ENCODE data around the gene TEX36. TPM values are rescaled to one million over a fixed set of nuclear protein-coding genes. Genes with fewer than 3 reads are reported as not detected.

The TEX36 gene
- total and polyA plus RNA-seq, 9 of the 15 experiments (the other 6 are each of a cell fraction or from before 2014, with no cell fraction given) = 0.10 to 0.82 (median 0.15) TPM; not detected in 6

- Histone ChIP-seq H3K4me2 (ENCODE audit: insufficient read depth, low read length) (no peak overlapping the region), H3K27me3 (ENCODE audit: control insufficient read depth in 2 of 2, insufficient read depth in 2 of 2, low read length in 2 of 2) (peaks cover 20 to 50% of the 10 kb centered on the region in 2 experiments; a peak in 4 of 5 replicates), H3K36me3 (ENCODE audit: control insufficient read depth, insufficient read depth, low read length) (no peaks in the 10 kb centered on the region), H3K79me2 (ENCODE audit: control insufficient read depth, insufficient read depth, low read length) (no peaks in the 10 kb centered on the region), H3K9ac (ENCODE audit: insufficient read depth in 1 of 2, low read depth in 2 of 2, low read length in 2 of 2) (no peak overlapping the region), H3K4me3 (no peak overlapping the region), H3K9me3 (replicated peaks; ENCODE audit: control insufficient read depth, insufficient read depth, low read depth, low read length) (no peaks in the 10 kb centered on the region), H3K9me1 (ENCODE audit: control insufficient read depth, insufficient read depth, low read length) (no peaks in the 10 kb centered on the region), H4K20me1 (replicated peaks; ENCODE audit: control insufficient read depth, insufficient read depth, low read length) (no peaks in the 10 kb centered on the region), H2AFZ (ENCODE audit: low read depth, low read length) (no peak overlapping the region), H3K4me1 (replicated peaks in 1 of 2; ENCODE audit: control insufficient read depth in 2 of 2, insufficient read depth in 2 of 2, low read length in 2 of 2) (no peaks in the 10 kb centered on the region), H3K27ac (ENCODE audit: extremely low read depth, low read depth, low read length) (no peak overlapping the region)
- 0% methylated on average over 2 of the region's 2 CpGs for WGBS (ENCODE audit: insufficient coverage, low coverage, missing lambda C conversion rate)
- FAIRE-seq (no peak), DNase-seq (ENCODE audit: extremely low read depth in 1 of 4, low spot score in 3 of 4) (no peak), ATAC-seq (no peak)
- intact Hi-C loops (cut with micrococcal nuclease) = no loop called here
- no TSS peak for BruUV-seq (replicated peaks)
- POLR2A ChIA-PET = no interaction called here
- CTCF ChIA-PET (ENCODE audit: low intra/inter-chr PET ratio) = no interaction called here
- TF ChIP-seq EP400 (IDR thresholded peaks at IDR 0.05) (no peak), HIVEP1 (CRISPR knock-in tag; IDR thresholded peaks at IDR 0.05) (no peak), DNMT1 (IDR thresholded peaks at IDR 0.05) (no peak), PRDM10 (IDR thresholded peaks at IDR 0.05; ENCODE audit: partially characterized antibody) (no peak), DEAF1 (CRISPR knock-in tag; IDR thresholded peaks at IDR 0.05) (no peak), KLF16 (IDR thresholded peaks at IDR 0.05) (no peak), ATF3 (IDR thresholded peaks at IDR 0.05) (no peak), ATF3 (CRISPR knock-in tag; conservative IDR thresholded peaks at IDR 0.05) (no peak)
- in situ Hi-C loops (cut with MboI) = no loop called here
Measured at GRCh38 chr10:125693524-125693847, 10.5 kb upstream of the TEX36 start.
